ENCODE measurements around the gene RASL10A. TPM values are rescaled to one million over a fixed set of nuclear protein-coding genes. Genes with fewer than 3 reads are reported as not detected.
"Not testable (repeated sequence)": the region's sequence is repeated elsewhere in the genome, so short reads cannot be mapped to it uniquely, and the experiment has no call there.

RASL10A gene
- total and polyA plus RNA-seq, 7 experiments from 2014 or later: 0.32 to 1.7 (median 0.89) TPM; not detected in 3

- H3K4me3 Mint-ChIP-seq: no peak overlapping the region
- intact Hi-C loops (cut with micrococcal nuclease): no loop called here
- H3K9me3 Mint-ChIP-seq: no peaks in the 10 kb centered on the region
- Histone ChIP-seq H3K27me3 (ENCODE audit: control insufficient read depth in 2 of 2, insufficient read depth in 2 of 2, low read length in 2 of 2) (no peaks in the 10 kb centered on the region), H3K27ac (ENCODE audit: low read depth, low read length) (no peak overlapping the region), H3K4me3 (ENCODE audit: low read length) (no peak overlapping the region), H3K36me3 (ENCODE audit: control insufficient read depth in 2 of 3, insufficient read depth in 3 of 3, low read length in 3 of 3) (peaks cover 15 to 99% (median 22%) of the 10 kb centered on the region in 3 experiments), H3K4me1 (ENCODE audit: control insufficient read depth in 2 of 2, insufficient read depth in 2 of 2, low read length in 2 of 2) (no peaks in the 10 kb centered on the region), H3K9me3 (ENCODE audit: control insufficient read depth in 2 of 3, low read length in 3 of 3) (no peaks in the 10 kb centered on the region)
- H3K36me3 Mint-ChIP-seq: peaks cover 8 to 59% (median 24%) of the 10 kb centered on the region in 5 donors
- ATAC-seq (no peak), DNase-seq (no peak)
- no peaks in the 10 kb centered on the region for H3K27me3 Mint-ChIP-seq
- CTCF ChIA-PET: no interaction called here
- H3K27ac Mint-ChIP-seq: no peak overlapping the region
- peaks cover 0 to 2% (median 0%) of the 10 kb centered on the region in 7 donors for H3K4me1 Mint-ChIP-seq
- POLR2A ChIA-PET: no interaction called here
These were observed 36.4 kb upstream of the RASL10A start for GRCh38 chr22:29351891-29352290.

- no peaks in the 10 kb centered on the region for H3K4me1 ChIP-seq (ENCODE audit: control insufficient read depth in 2 of 2, insufficient read depth in 2 of 2, low read length in 2 of 2)
- ChIA-PET CTCF (no interaction called here), POLR2A (no interaction called here)
- Mint-ChIP-seq H3K27me3 (no peaks in the 10 kb centered on the region), H3K27ac (no peak overlapping the region), H3K4me1 (peaks cover 0 to 2% (median 0%) of the 10 kb centered on the region in 7 donors), H3K36me3 (peaks cover 10 to 61% (median 24%) of the 10 kb centered on the region in 5 donors), H3K4me3 (no peak overlapping the region), H3K9me3 (no peaks in the 10 kb centered on the region)
- H3K9me3 ChIP-seq (ENCODE audit: control insufficient read depth in 2 of 3, low read length in 3 of 3): no peaks in the 10 kb centered on the region
- ATAC-seq (no peak), DNase-seq (no peak)
- intact Hi-C loops (cut with micrococcal nuclease): no loop called here
- H3K27me3 ChIP-seq (ENCODE audit: control insufficient read depth in 2 of 2, insufficient read depth in 2 of 2, low read length in 2 of 2): no peaks in the 10 kb centered on the region
- H3K4me3 ChIP-seq (ENCODE audit: low read length): no peak overlapping the region
- H3K27ac ChIP-seq (ENCODE audit: low read depth, low read length): no peak overlapping the region
- peaks cover 15 to 99% (median 22%) of the 10 kb centered on the region in 3 experiments for H3K36me3 ChIP-seq (ENCODE audit: control insufficient read depth in 2 of 3, insufficient read depth in 3 of 3, low read length in 3 of 3)
These were observed 35.5 kb upstream of the RASL10A start for GRCh38 chr22:29351042-29351441.

DNA sequence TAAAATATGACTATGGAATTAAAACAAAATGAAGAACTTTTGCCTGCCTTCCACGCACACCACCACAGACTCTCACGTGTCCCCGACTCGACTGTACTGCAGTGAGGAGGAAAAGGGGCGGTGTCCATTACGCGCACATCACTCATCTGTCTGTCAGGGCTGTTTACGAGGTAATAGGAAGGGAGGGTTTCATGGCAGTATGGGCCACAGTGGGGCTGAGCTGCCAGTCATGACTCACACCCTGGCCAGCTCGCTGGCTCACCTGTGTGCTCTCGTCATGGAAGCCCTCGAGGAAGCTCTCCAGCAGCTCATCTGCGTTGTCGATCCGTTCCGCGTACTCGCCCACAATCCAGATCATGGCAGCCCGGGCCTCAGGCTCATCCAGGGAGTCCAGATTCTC is 33.5 kb upstream of the RASL10A start:
- intact Hi-C loops (cut with micrococcal nuclease): no loop called here
- CTCF ChIA-PET: no interaction called here
- POLR2A ChIA-PET: no interaction called here
- Mint-ChIP-seq H3K27ac (peak overlapping the region in 1 of 9 donors; percentile 36), H3K27me3 (no peaks in the 10 kb centered on the region), H3K4me3 (no peak overlapping the region), H3K9me3 (no peaks in the 10 kb centered on the region), H3K36me3 (peaks cover 14 to 67% (median 20%) of the 10 kb centered on the region in 5 donors), H3K4me1 (peaks cover 0 to 2% (median 0%) of the 10 kb centered on the region in 7 donors)
- no peak for ATAC-seq
- no peak for DNase-seq
- Histone ChIP-seq H3K9me3 (ENCODE audit: control insufficient read depth in 2 of 3, low read length in 3 of 3) (no peaks in the 10 kb centered on the region), H3K4me1 (ENCODE audit: control insufficient read depth in 2 of 2, insufficient read depth in 2 of 2, low read length in 2 of 2) (no peaks in the 10 kb centered on the region), H3K27me3 (ENCODE audit: control insufficient read depth in 2 of 2, insufficient read depth in 2 of 2, low read length in 2 of 2) (no peaks in the 10 kb centered on the region), H3K36me3 (ENCODE audit: control insufficient read depth in 2 of 3, insufficient read depth in 3 of 3, low read length in 3 of 3) (peaks cover 15 to 89% (median 22%) of the 10 kb centered on the region in 3 experiments), H3K27ac (ENCODE audit: low read depth, low read length) (no peak overlapping the region), H3K4me3 (ENCODE audit: low read length) (no peak overlapping the region)

DNA sequence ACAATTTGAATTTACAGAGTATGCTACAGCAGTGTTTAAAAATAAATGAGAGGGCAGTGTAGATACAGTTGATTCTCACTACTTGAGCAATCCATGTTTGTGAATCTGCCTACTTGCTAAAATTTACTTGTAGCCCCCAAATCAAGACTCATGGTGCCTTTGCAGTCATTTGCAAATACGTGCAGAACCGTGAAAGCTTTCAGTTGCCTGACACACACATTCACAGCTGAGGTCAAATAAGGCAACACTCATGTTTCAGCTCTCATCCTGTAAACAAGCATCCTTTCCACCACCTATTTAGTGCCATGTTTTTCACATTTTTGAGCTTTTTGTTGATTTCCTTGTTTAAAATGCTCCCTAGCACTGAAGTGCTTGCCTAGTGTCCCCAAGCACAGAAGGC is 32.5 kb upstream of the RASL10A start:
- Histone ChIP-seq H3K4me3 (ENCODE audit: low read length) (no peak overlapping the region), H3K27ac (ENCODE audit: low read depth, low read length) (no peak overlapping the region), H3K9me3 (ENCODE audit: control insufficient read depth in 2 of 3, low read length in 3 of 3) (no peaks in the 10 kb centered on the region), H3K27me3 (ENCODE audit: control insufficient read depth in 2 of 2, insufficient read depth in 2 of 2, low read length in 2 of 2) (no peaks in the 10 kb centered on the region), H3K36me3 (ENCODE audit: control insufficient read depth in 2 of 3, insufficient read depth in 3 of 3, low read length in 3 of 3) (peaks cover 8 to 87% (median 22%) of the 10 kb centered on the region in 3 experiments), H3K4me1 (ENCODE audit: control insufficient read depth in 2 of 2, insufficient read depth in 2 of 2, low read length in 2 of 2) (no peaks in the 10 kb centered on the region)
- Mint-ChIP-seq H3K36me3 (peaks cover 14 to 61% (median 21%) of the 10 kb centered on the region in 5 donors), H3K9me3 (no peaks in the 10 kb centered on the region), H3K27me3 (no peaks in the 10 kb centered on the region), H3K4me3 (no peak overlapping the region), H3K27ac (peak overlapping the region in 1 of 9 donors; percentile 79), H3K4me1 (peaks cover 0 to 2% (median 0%) of the 10 kb centered on the region in 7 donors)
- no peak for ATAC-seq
- DNase-seq: no peak
- intact Hi-C loops (cut with micrococcal nuclease): no loop called here
- CTCF ChIA-PET: no interaction called here
- POLR2A ChIA-PET: no interaction called here

DNA sequence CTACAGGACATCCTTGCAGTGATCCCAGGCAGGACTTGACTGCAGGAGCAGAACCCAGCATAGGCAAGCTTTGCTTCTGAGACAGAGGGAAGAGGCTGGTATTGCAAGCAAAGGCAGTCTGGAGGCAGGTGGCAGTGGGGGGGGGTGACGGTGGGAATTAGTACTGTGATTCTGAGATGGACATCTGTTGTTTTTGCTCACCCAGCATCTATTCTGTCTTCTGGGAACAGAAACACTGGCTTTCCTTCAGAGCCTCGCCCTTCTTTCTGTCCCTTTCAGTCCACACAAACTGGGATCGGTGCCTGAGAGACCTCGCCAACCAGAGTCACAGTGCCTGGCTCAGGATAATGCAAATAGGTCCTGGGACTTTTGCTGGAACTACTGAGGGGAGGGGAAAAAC is 31.2 kb upstream of the RASL10A start:
- Histone ChIP-seq H3K27me3 (ENCODE audit: control insufficient read depth in 2 of 2, insufficient read depth in 2 of 2, low read length in 2 of 2) (no peaks in the 10 kb centered on the region), H3K36me3 (ENCODE audit: control insufficient read depth in 2 of 3, insufficient read depth in 3 of 3, low read length in 3 of 3) (peaks cover 4 to 87% (median 22%) of the 10 kb centered on the region in 3 experiments), H3K4me1 (ENCODE audit: control insufficient read depth in 2 of 2, insufficient read depth in 2 of 2, low read length in 2 of 2) (no peaks in the 10 kb centered on the region), H3K9me3 (ENCODE audit: control insufficient read depth in 2 of 3, low read length in 3 of 3) (no peaks in the 10 kb centered on the region), H3K27ac (ENCODE audit: low read depth, low read length) (no peak overlapping the region), H3K4me3 (ENCODE audit: low read length) (no peak overlapping the region)
- Mint-ChIP-seq H3K4me1 (peaks cover 0 to 2% (median 0%) of the 10 kb centered on the region in 7 donors), H3K27me3 (no peaks in the 10 kb centered on the region), H3K4me3 (no peak overlapping the region), H3K36me3 (peaks cover 20 to 63% (median 27%) of the 10 kb centered on the region in 5 donors), H3K27ac (peak overlapping the region in 1 of 9 donors; percentile 15), H3K9me3 (no peaks in the 10 kb centered on the region)
- ChIA-PET CTCF (no interaction called here), POLR2A (no interaction called here)
- ATAC-seq (no peak), DNase-seq (no peak)
- intact Hi-C loops (cut with micrococcal nuclease): no loop called here

DNA sequence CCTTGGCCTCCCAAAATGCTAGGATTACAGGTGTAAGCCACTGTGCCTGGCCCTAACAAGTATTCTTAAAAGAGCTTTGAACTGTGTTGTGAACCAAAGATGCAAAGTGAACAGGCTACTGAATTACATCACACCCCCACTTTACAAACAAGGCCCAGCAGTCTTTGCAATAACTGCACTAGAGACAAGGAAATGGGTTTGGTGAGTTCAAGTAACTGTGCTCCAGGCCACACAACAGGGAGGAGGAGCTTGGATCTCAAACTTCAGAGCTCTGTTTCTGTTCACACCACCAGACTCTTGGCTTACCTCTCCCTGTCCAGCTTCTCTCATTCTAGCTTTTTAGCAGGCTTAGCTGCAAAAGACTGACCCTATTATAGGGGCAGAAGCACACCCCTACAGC is 30.4 kb upstream of the RASL10A start:
- no peaks in the 10 kb centered on the region for H3K27me3 Mint-ChIP-seq
- no peak overlapping the region for H3K27ac ChIP-seq (ENCODE audit: low read depth, low read length)
- no peak for ATAC-seq
- H3K4me1 Mint-ChIP-seq: peaks cover 0 to 2% (median 0%) of the 10 kb centered on the region in 7 donors
- H3K36me3 ChIP-seq (ENCODE audit: control insufficient read depth in 2 of 3, insufficient read depth in 3 of 3, low read length in 3 of 3): peaks cover 4 to 87% (median 16%) of the 10 kb centered on the region in 3 experiments
- no peaks in the 10 kb centered on the region for H3K9me3 ChIP-seq (ENCODE audit: control insufficient read depth in 2 of 3, low read length in 3 of 3)
- H3K36me3 Mint-ChIP-seq: peaks cover 20 to 56% (median 27%) of the 10 kb centered on the region in 5 donors
- H3K4me3 Mint-ChIP-seq: no peak overlapping the region
- POLR2A ChIA-PET: no interaction called here
- CTCF ChIA-PET: no interaction called here
- intact Hi-C loops (cut with micrococcal nuclease): no loop called here
- no peak for DNase-seq
- no peaks in the 10 kb centered on the region for H3K4me1 ChIP-seq (ENCODE audit: control insufficient read depth in 2 of 2, insufficient read depth in 2 of 2, low read length in 2 of 2)
- no peaks in the 10 kb centered on the region for H3K27me3 ChIP-seq (ENCODE audit: control insufficient read depth in 2 of 2, insufficient read depth in 2 of 2, low read length in 2 of 2)
- no peak overlapping the region for H3K27ac Mint-ChIP-seq
- H3K9me3 Mint-ChIP-seq: no peaks in the 10 kb centered on the region
- no peak overlapping the region for H3K4me3 ChIP-seq (ENCODE audit: low read length)

DNA sequence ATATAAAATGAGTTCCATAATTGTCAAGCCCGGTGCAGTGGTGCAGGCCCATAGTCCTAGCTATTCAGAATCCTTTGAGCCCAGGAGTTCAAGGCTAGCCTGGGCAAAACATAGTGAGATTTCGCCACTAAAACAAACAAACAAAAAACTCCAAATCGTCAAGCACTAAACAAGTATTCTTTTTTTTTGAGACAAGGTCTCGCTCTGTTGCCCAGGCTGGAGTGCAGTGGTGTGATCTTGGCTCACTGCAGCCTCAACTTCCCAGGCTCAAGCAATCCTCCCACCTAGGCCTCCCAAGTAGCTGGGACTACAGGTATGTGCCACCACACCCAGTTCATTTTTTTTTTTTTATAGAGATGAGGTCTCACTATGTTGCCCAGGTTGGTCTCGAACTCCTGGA is 29.4 kb upstream of the RASL10A start:
- H3K4me1 Mint-ChIP-seq; H3K4me1 ChIP-seq (ENCODE audit: control insufficient read depth in 2 of 2, insufficient read depth in 2 of 2, low read length in 2 of 2); H3K9me3 Mint-ChIP-seq; H3K9me3 ChIP-seq (ENCODE audit: control insufficient read depth in 2 of 3, low read length in 3 of 3); H3K27ac Mint-ChIP-seq; intact Hi-C loops (cut with micrococcal nuclease); H3K27me3 ChIP-seq (ENCODE audit: control insufficient read depth in 2 of 2, insufficient read depth in 2 of 2, low read length in 2 of 2); H3K4me3 Mint-ChIP-seq; H3K27me3 Mint-ChIP-seq; H3K4me3 ChIP-seq (ENCODE audit: low read length); ATAC-seq; DNase-seq; H3K27ac ChIP-seq (ENCODE audit: low read depth, low read length): not testable (repeated sequence)
- CTCF ChIA-PET: interaction anchor here (0.7 kb wide), 1 partner anchor 249 kb away, joined by 4 read pairs; no protein-coding TSS in a partner anchor
- POLR2A ChIA-PET: interaction anchor here (0.7 kb wide), 1 partner anchor 1360 kb away, joined by 3 read pairs; no protein-coding TSS in a partner anchor
- H3K36me3 Mint-ChIP-seq: peaks cover 20 to 57% (median 22%) of the 10 kb centered on the region in 5 donors
- peaks cover 10 to 87% (median 13%) of the 10 kb centered on the region in 3 experiments for H3K36me3 ChIP-seq (ENCODE audit: control insufficient read depth in 2 of 3, insufficient read depth in 3 of 3, low read length in 3 of 3)

Measured in naive thymus-derived CD4-positive, alpha-beta T cell (primary cell).